H1 (cell line): ENCODE measurements around the gene KLB. TPM values are rescaled to one million over a fixed set of nuclear protein-coding genes. Genes with fewer than 3 reads are reported as not detected.

Experiments used
- CTCF ChIA-PET: fragments of 300-600 bp; sonication (Branson Sonifier 250); formaldehyde crosslinking; loops from one replicate; lab custom pipeline; 2021; ENCODE audit not compliant: partially characterized antibody; lab: Charles Lee
- POLR2A ChIA-PET: fragments of 300-600 bp; sonication (Branson Sonifier 250); formaldehyde crosslinking; loops from one replicate; lab custom pipeline; 2021; ENCODE audit warnings: inconsistent platforms; ENCODE audit not compliant: partially characterized antibody; lab: Charles Lee
- DNase-seq, 2 experiments: peaks; one replicate each; pipeline versions ENCODE4 v3.0.0 to v3.0.0-alpha.2; 2010 to 2022; ENCODE audit warnings: low spot score in 2 of 2, low read depth in 1 of 2, mixed read lengths in 1 of 2
- FAIRE-seq: peaks from 2 replicates; lab custom pipeline; 2011; peaks lifted over from hg19 to GRCh38; lab: Jason Lieb, UNC
- H2AFZ ChIP-seq: 2 replicates; pipeline ENCODE4 v1.8.1; 2012; ENCODE audit warnings: low read length, inconsistent platforms
- H2AK5ac ChIP-seq: 2 replicates; pipeline ENCODE4 v1.6.1; 2013; ENCODE audit warnings: low read depth, low read length
- H2BK120ac ChIP-seq: replicated peaks from 2 replicates; pipeline ENCODE3; 2013; ENCODE audit warnings: low read depth, low read length, inconsistent platforms
- H2BK12ac ChIP-seq: 2 replicates; pipeline ENCODE4 v1.6.1; 2013; ENCODE audit warnings: low read depth, low read length
- H2BK15ac ChIP-seq: 2 replicates; pipeline ENCODE4 v1.6.1; 2013; ENCODE audit warnings: low read length
- H2BK20ac ChIP-seq: 2 replicates; pipeline ENCODE4 v1.6.1; 2013; ENCODE audit warnings: low read length
- H2BK5ac ChIP-seq: 2 replicates; pipeline ENCODE4 v1.6.1; 2013; ENCODE audit warnings: low read depth, low read length
- H3K14ac ChIP-seq: 2 replicates; pipeline ENCODE4 v1.6.1; 2013; ENCODE audit warnings: inconsistent platforms; ENCODE audit not compliant: insufficient read length
- H3K18ac ChIP-seq: 2 replicates; pipeline ENCODE4 v1.6.1; 2013; ENCODE audit warnings: low read length; ENCODE audit errors: extremely low read depth
- H3K23ac ChIP-seq: 2 replicates; pipeline ENCODE4 v1.6.1; 2013; ENCODE audit warnings: inconsistent platforms; ENCODE audit not compliant: insufficient read length
- H3K23me2 ChIP-seq: 2 replicates; pipeline ENCODE4 v1.6.1; 2013; ENCODE audit warnings: low read depth, low read length
- H3K27ac ChIP-seq: 2 replicates; pipeline ENCODE4 v1.6.1; 2011; ENCODE audit warnings: low read depth, low read length, inconsistent platforms
- H3K27me3 ChIP-seq, 4 experiments: replicated peaks in 1 of 4; 1 replicate in 1 of 4; 2 replicates in 3 of 4; pipeline versions ENCODE4 v1.6.1 to v1.8.1; 2011 to 2013; ENCODE audit warnings: low read length in 3 of 4, mild to moderate bottlenecking in 3 of 4, inconsistent platforms in 2 of 4, mixed read lengths in 2 of 4, moderate library complexity in 1 of 4; ENCODE audit not compliant: control insufficient read depth in 3 of 4, insufficient read depth in 3 of 4; ENCODE audit errors: extremely low read depth in 1 of 4
- H3K36me3 ChIP-seq, 4 experiments: 2 replicates each; pipeline versions ENCODE4 v1.6.1 to v1.8.1; 2011 to 2013; ENCODE audit warnings: mild to moderate bottlenecking in 4 of 4, low read length in 3 of 4, moderate library complexity in 2 of 4, control low read depth in 1 of 4, inconsistent platforms in 1 of 4; ENCODE audit not compliant: insufficient read depth in 4 of 4, control insufficient read depth in 2 of 4
- H3K4ac ChIP-seq: replicated peaks from 2 replicates; pipeline ENCODE3; 2013; ENCODE audit warnings: low read length, low read depth, mixed read lengths, inconsistent platforms; ENCODE audit not compliant: insufficient read length
- H3K4me1 ChIP-seq, 4 experiments: replicated peaks in 1 of 4; 1 replicate in 1 of 4; 2 replicates in 3 of 4; pipeline versions ENCODE4 v1.6.1 to v1.8.1; 2011 to 2013; ENCODE audit warnings: low read length in 3 of 4, inconsistent platforms in 2 of 4, mixed read lengths in 1 of 4; ENCODE audit not compliant: insufficient read depth in 4 of 4, control insufficient read depth in 3 of 4
- H3K4me2 ChIP-seq, 2 experiments: 2 replicates each; pipeline versions ENCODE4 v1.6.1 to v1.8.1; 2011 to 2013; ENCODE audit warnings: low read depth in 2 of 2, low read length in 2 of 2, control low read depth in 1 of 2, inconsistent platforms in 1 of 2, mild to moderate bottlenecking in 1 of 2; ENCODE audit not compliant: insufficient read depth in 1 of 2
- H3K4me3 ChIP-seq, 4 experiments: fragments of 200-600, 300-600 bp in 1 of 4; sonication (generic), shearing (Covaris generic), sonication (Bioruptor Twin) in 1 of 4; 2 replicates each; pipeline versions ENCODE4 v1.5.1 to v1.8.1; 2011 to 2016; ENCODE audit warnings: low read length in 4 of 4, low read depth in 3 of 4, control low read depth in 2 of 4, inconsistent platforms in 2 of 4, mild to moderate bottlenecking in 2 of 4, mixed read lengths in 1 of 4, moderate library complexity in 1 of 4; ENCODE audit not compliant: insufficient read depth in 2 of 4; ENCODE audit errors: extremely low read depth in 1 of 4
- H3K56ac ChIP-seq: replicated peaks from 2 replicates; pipeline ENCODE3; 2013; ENCODE audit warnings: low read depth, mild to moderate bottlenecking, mixed read lengths, low read length, inconsistent platforms; ENCODE audit not compliant: insufficient read length
- H3K79me1 ChIP-seq: 2 replicates; pipeline ENCODE4 v1.6.1; 2013; ENCODE audit warnings: low read depth, low read length, control low read depth
- H3K79me2 ChIP-seq, 2 experiments: 2 replicates each; pipeline versions ENCODE4 v1.6.1 to v1.8.1; 2012 to 2013; ENCODE audit warnings: low read length in 2 of 2, mild to moderate bottlenecking in 2 of 2, inconsistent platforms in 1 of 2; ENCODE audit not compliant: insufficient read depth in 2 of 2, control insufficient read depth in 1 of 2
- H3K9ac ChIP-seq, 4 experiments: replicated peaks in 1 of 4; 1 replicate in 1 of 4; 2 replicates in 3 of 4; pipeline versions ENCODE4 v1.6.1 to v1.8.1; 2011 to 2013; ENCODE audit warnings: low read depth in 3 of 4, low read length in 3 of 4, control low read depth in 2 of 4, mild to moderate bottlenecking in 2 of 4, moderate library complexity in 2 of 4, inconsistent platforms in 1 of 4; ENCODE audit errors: extremely low read depth in 1 of 4
- H3K9me3 ChIP-seq, 2 experiments: 2 replicates each; pipeline versions ENCODE4 v1.6.1 to v1.8.1; 2012 to 2013; ENCODE audit warnings: mild to moderate bottlenecking in 2 of 2, moderate library complexity in 2 of 2, control low read depth in 1 of 2, inconsistent platforms in 1 of 2, low read depth in 1 of 2, low read length in 1 of 2, mixed read lengths in 1 of 2; ENCODE audit not compliant: insufficient read depth in 2 of 2
- H4K20me1 ChIP-seq, 2 experiments: replicated peaks in 1 of 2; 2 replicates each; pipeline versions ENCODE3 to v1.8.1; 2011 to 2013; ENCODE audit warnings: inconsistent platforms in 2 of 2, low read length in 2 of 2, mild to moderate bottlenecking in 1 of 2; ENCODE audit not compliant: insufficient read depth in 2 of 2, control insufficient read depth in 1 of 2
- H4K5ac ChIP-seq: 2 replicates; pipeline ENCODE4 v1.6.1; 2013; ENCODE audit warnings: low read length, low read depth, mixed read lengths, inconsistent platforms; ENCODE audit not compliant: insufficient read length
- H4K8ac ChIP-seq: 2 replicates; pipeline ENCODE4 v1.8.0; 2013; ENCODE audit warnings: mild to moderate bottlenecking, moderate library complexity, low read length, inconsistent platforms; ENCODE audit not compliant: insufficient read depth; ENCODE audit errors: extremely low read depth
- H4K91ac ChIP-seq: replicated peaks from 2 replicates; pipeline ENCODE3; 2013; ENCODE audit warnings: low read length, mixed read lengths, inconsistent platforms; ENCODE audit not compliant: insufficient read length
- POLR2A ChIP-seq, 2 experiments: IDR thresholded peaks; 1 replicate in 1 of 2; 2 replicates in 1 of 2; pipeline ENCODE4 v1.6.1; 2011; ENCODE audit warnings: low read depth in 2 of 2, low read length in 2 of 2, mild to moderate bottlenecking in 2 of 2; ENCODE audit errors: control extremely low read depth in 1 of 2
- POLR2AphosphoS5 ChIP-seq: IDR thresholded peaks from 2 replicates; pipeline ENCODE4 v1.6.1; 2011; ENCODE audit warnings: low read depth, low read length
- WGBS, 2 experiments: shearing (Covaris generic) in 1 of 2; methylation state at CpG; one replicate each; pipeline versions ENCODE4 v1.1.6 to v1.1.7; 2013 to 2015; ENCODE audit warnings: low lambda C conversion rate in 2 of 2, mixed read lengths in 2 of 2, inconsistent platforms in 1 of 2, low coverage in 1 of 2, missing lambda C conversion rate in 1 of 2; ENCODE audit not compliant: insufficient replicate concordance in 2 of 2, insufficient coverage in 1 of 2, insufficient read length in 1 of 2; ENCODE audit errors: extremely low coverage in 1 of 2, missing lambda C conversion rate in 1 of 2; 5-methylcytosine and 5-hydroxymethylcytosine counted together
- polyA plus RNA-seq, 7 experiments: library from polyadenylated mRNA; depleted of rRNA in 3 of 7; stranded (reverse) in 5 of 7; unstranded in 2 of 7; fragments of >200 nt in 5 of 7; fragments of 200-250 nt in 2 of 7; gene quantifications; 1 replicate in 5 of 7; 2 replicates in 1 of 7; 4 replicates in 1 of 7; pipeline versions ENCODE4 v1.2.1 to v1.2.3, GENCODE V29; 2011 to 2013; ENCODE audit warnings: missing spikeins in 2 of 7, mixed read lengths in 2 of 7
- total RNA-seq: library from RNA; stranded (reverse); fragmentation: NEBNext Ultra II Directional; extraction: Animal tissue kit (Norgen Biotek cat#: 25700); gene quantifications from 2 replicates; pipeline ENCODE4 v1.2.1, GENCODE V29; 2021

KLB gene
- total and polyA plus RNA-seq, 2 of the 8 experiments (the other 6 are each of a cell fraction or from before 2014, with no cell fraction given), result 0.03 TPM; not detected in 1

- peaks cover 0 to 43% of the 10 kb centered on the region in 2 experiments; a peak in 3 of 4 replicates for H3K79me2 ChIP-seq
- H3K4ac ChIP-seq, result no peak overlapping the region
- no peak for FAIRE-seq
- H2BK120ac ChIP-seq, result no peak overlapping the region
- no peak overlapping the region for H3K56ac ChIP-seq
- no peak overlapping the region for H3K18ac ChIP-seq
- H3K9me3 ChIP-seq, result no peaks in the 10 kb centered on the region
- peaks cover 0 to 4% (median 2%) of the 10 kb centered on the region in 4 experiments; a peak in 2 of 7 replicates for H3K4me1 ChIP-seq
- H4K91ac ChIP-seq, result no peak overlapping the region
- H3K23ac ChIP-seq, result no peak overlapping the region
- no peak overlapping the region for H2BK15ac ChIP-seq
- no peak overlapping the region for H4K5ac ChIP-seq
- TF ChIP-seq POLR2A (IDR thresholded peaks at IDR 0.05; ENCODE audit: control extremely low read depth in 1 of 2, low read depth in 2 of 2, low read length in 2 of 2) (no peak), POLR2AphosphoS5 (peak; percentile 78; the same call in 1 of the 2 replicates)
- no peak overlapping the region for H2BK20ac ChIP-seq
- ChIA-PET CTCF (interaction anchor here (1.5 kb wide), 1 partner anchor 20 kb away, joined by 3 read pairs; no protein-coding TSS in a partner anchor), POLR2A (interaction anchor here (0.9 to 6.4 kb wide), 18 partner anchors 7 to 366 kb away, joined by 3 to 133 read pairs (median 4); partner anchors contain the start of genes RFC1 and SMIM14)
- H3K79me1 ChIP-seq, result no peaks in the 10 kb centered on the region; the same call in 1 of the 2 replicates
- H3K14ac ChIP-seq, result no peak overlapping the region
- H3K27ac ChIP-seq, result no peak overlapping the region
- 95% methylated on average over 6 of the region's 6 CpGs; no CpG with 5 or more reads in 1 of the 2 experiments for WGBS, 2 experiments
- H3K9ac ChIP-seq, result no peak overlapping the region
- no peak for DNase-seq
- H2AK5ac ChIP-seq, result no peak overlapping the region
- H2AFZ ChIP-seq, result no peak overlapping the region
- peak overlapping the region in 1 of 4 experiments; percentile 93; a peak in 1 of 8 replicates for H3K4me3 ChIP-seq
- peaks cover 8 to 13% of the 10 kb centered on the region in 2 experiments for H4K20me1 ChIP-seq
- H3K36me3 ChIP-seq, result peaks cover 31 to 75% (median 57%) of the 10 kb centered on the region in 4 experiments
- no peak overlapping the region for H4K8ac ChIP-seq
- no peak overlapping the region for H3K4me2 ChIP-seq
- H3K27me3 ChIP-seq, result no peaks in the 10 kb centered on the region
- peaks cover 6% of the 10 kb centered on the region; the same call in 1 of the 2 replicates for H3K23me2 ChIP-seq
- H2BK12ac ChIP-seq, result no peak overlapping the region
- H2BK5ac ChIP-seq, result no peak overlapping the region
These were observed 48.8 kb downstream of the KLB start for GRCh38 chr4:39455486-39455885.
